ENCODE data around the gene RNU5B-1.
A peak's percentile ranks its signal among the peaks of the same experiment; 100 is the strongest.

Gene RNU5B-1

GRCh38 chr15:65311760-65312159, 7.3 kb downstream of the RNU5B-1 start:
- no peaks in the 10 kb centered on the region for H3K9me3 ChIP-seq (replicated peaks; ENCODE audit: insufficient read depth, low read length)
- no peaks in the 10 kb centered on the region for H3K36me3 ChIP-seq (replicated peaks; ENCODE audit: insufficient read depth, low read length)
- H3K9me2 ChIP-seq (replicated peaks; ENCODE audit: insufficient read depth, low read length) = no peaks in the 10 kb centered on the region
- no peaks in the 10 kb centered on the region for H3K79me2 ChIP-seq (ENCODE audit: low read length)
- H3K27ac ChIP-seq (ENCODE audit: low read length) = no peak overlapping the region
- DNase-seq = no peak
- no peak overlapping the region for H3K4me3 ChIP-seq (ENCODE audit: low read length)
- TF ChIP-seq CTCF (IDR thresholded peaks at IDR 0.05; ENCODE audit: low read length) = no peak
- no peak for TF ChIP-seq EZH2phosphoT487 (IDR thresholded peaks at IDR 0.05; ENCODE audit: low read length)
- no peak for TF ChIP-seq EZH2 (optimal IDR thresholded peaks at IDR 0.05; ENCODE audit: low read depth, low read length)
- no peaks in the 10 kb centered on the region for H3K4me1 ChIP-seq (ENCODE audit: low read length)
- H2AFZ ChIP-seq (ENCODE audit: low read length) = no peak overlapping the region
- no peaks in the 10 kb centered on the region for H4K20me1 ChIP-seq (ENCODE audit: insufficient read depth, low read length)
- H3K27me3 ChIP-seq (replicated peaks; ENCODE audit: insufficient read depth, low read length) = peaks cover 11% of the 10 kb centered on the region; the same call in 1 of the 2 replicates
- H3F3A ChIP-seq (ENCODE audit: insufficient read depth, low read length) = no peaks in the 10 kb centered on the region
- H3K4me2 ChIP-seq (ENCODE audit: low read depth, low read length) = no peak overlapping the region
- H3K9ac ChIP-seq (ENCODE audit: low read length) = no peak overlapping the region

DNA sequence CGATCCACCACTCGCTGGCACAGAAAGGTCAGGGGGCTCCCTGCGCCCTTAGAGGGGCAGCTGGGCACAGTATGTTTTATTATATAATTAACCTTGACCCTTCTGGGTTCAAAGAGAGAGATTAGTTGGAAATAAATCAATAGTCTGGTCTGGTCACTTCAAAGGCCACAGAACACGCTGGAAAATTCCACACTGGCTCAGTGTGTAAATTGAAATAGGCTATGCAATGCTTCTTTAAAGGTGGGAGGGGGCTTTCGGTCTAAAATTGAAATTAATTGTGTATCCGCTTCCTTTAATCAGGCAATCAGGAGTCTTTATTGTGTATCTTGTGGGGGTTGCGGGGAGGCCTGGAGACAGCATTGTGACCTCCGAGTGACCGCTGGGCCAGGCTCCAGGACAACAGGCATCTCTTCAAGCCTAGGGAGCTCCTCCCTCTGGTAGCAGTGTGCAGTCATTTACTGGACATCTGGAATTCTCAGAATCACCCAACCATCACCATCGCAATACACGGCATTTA, 8.0 kb downstream of the RNU5B-1 start:
- H3K36me3 ChIP-seq (replicated peaks; ENCODE audit: insufficient read depth, low read length) = no peaks in the 10 kb centered on the region
- no peak overlapping the region for H3K9ac ChIP-seq (ENCODE audit: low read length)
- DNase-seq = no peak
- H3K79me2 ChIP-seq (ENCODE audit: low read length) = no peaks in the 10 kb centered on the region
- no peaks in the 10 kb centered on the region for H3K9me2 ChIP-seq (replicated peaks; ENCODE audit: insufficient read depth, low read length)
- no peaks in the 10 kb centered on the region for H3K4me1 ChIP-seq (ENCODE audit: low read length)
- H3K27me3 ChIP-seq (replicated peaks; ENCODE audit: insufficient read depth, low read length) = peaks cover 11% of the 10 kb centered on the region; the same call in 1 of the 2 replicates
- no peaks in the 10 kb centered on the region for H3K9me3 ChIP-seq (replicated peaks; ENCODE audit: insufficient read depth, low read length)
- no peak for TF ChIP-seq CTCF (IDR thresholded peaks at IDR 0.05; ENCODE audit: low read length)
- TF ChIP-seq EZH2phosphoT487 (IDR thresholded peaks at IDR 0.05; ENCODE audit: low read length) = no peak
- no peak overlapping the region for H3K4me3 ChIP-seq (ENCODE audit: low read length)
- H2AFZ ChIP-seq (ENCODE audit: low read length) = no peak overlapping the region
- H3K27ac ChIP-seq (ENCODE audit: low read length) = no peak overlapping the region
- H3F3A ChIP-seq (ENCODE audit: insufficient read depth, low read length) = no peaks in the 10 kb centered on the region
- no peak overlapping the region for H3K4me2 ChIP-seq (ENCODE audit: low read depth, low read length)
- no peaks in the 10 kb centered on the region for H4K20me1 ChIP-seq (ENCODE audit: insufficient read depth, low read length)

DNA sequence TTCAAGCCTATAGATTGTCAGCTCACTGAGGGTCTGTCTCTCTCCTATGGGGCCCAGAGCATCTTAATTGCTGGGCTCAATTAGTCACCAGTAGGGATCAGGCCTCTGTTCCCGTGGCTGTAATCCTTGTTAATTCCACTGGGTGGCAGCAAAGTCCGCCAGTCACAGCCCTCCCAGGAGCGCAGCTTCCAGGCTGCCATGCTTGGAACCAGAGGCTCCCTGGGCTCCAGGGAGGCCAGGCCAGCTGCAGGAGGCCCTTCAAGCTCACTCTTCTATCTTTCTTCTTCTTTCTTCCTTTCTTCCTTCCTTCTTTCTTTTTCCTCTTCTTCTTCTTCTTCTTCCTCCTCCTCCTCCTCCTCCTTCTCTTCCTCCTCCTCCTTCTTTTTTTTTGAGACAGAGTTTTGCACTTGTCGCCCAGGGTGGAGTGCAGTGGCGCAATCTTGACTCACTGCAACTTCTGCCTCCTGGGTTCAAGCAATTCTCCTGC, 14.4 kb downstream of the RNU5B-1 start:
- TF ChIP-seq EZH2phosphoT487 (IDR thresholded peaks at IDR 0.05; ENCODE audit: low read length) (no peak), EZH2 (optimal IDR thresholded peaks at IDR 0.05; ENCODE audit: low read depth, low read length) (no peak), CTCF (IDR thresholded peaks at IDR 0.05; ENCODE audit: low read length) (peak; percentile 88)
- Histone ChIP-seq H3K4me1 (ENCODE audit: low read length) (no peaks in the 10 kb centered on the region), H3K9me2 (replicated peaks; ENCODE audit: insufficient read depth, low read length) (no peaks in the 10 kb centered on the region), H3K4me2 (ENCODE audit: low read depth, low read length) (no peak overlapping the region), H3K27ac (ENCODE audit: low read length) (no peak overlapping the region), H3K9ac (ENCODE audit: low read length) (no peak overlapping the region), H3F3A (ENCODE audit: insufficient read depth, low read length) (no peaks in the 10 kb centered on the region), H4K20me1 (ENCODE audit: insufficient read depth, low read length) (no peaks in the 10 kb centered on the region), H3K27me3 (replicated peaks; ENCODE audit: insufficient read depth, low read length) (peaks cover 8% of the 10 kb centered on the region; the same call in 1 of the 2 replicates), H3K36me3 (replicated peaks; ENCODE audit: insufficient read depth, low read length) (no peaks in the 10 kb centered on the region), H3K4me3 (ENCODE audit: low read length) (no peak overlapping the region), H2AFZ (ENCODE audit: low read length) (no peak overlapping the region), H3K79me2 (ENCODE audit: low read length) (no peaks in the 10 kb centered on the region), H3K9me3 (replicated peaks; ENCODE audit: insufficient read depth, low read length) (no peaks in the 10 kb centered on the region)
- peak; percentile 69 for DNase-seq

All from MM.1S (cell line).